ENCODE measurements around the gene KLHL34.

Gene KLHL34

DNA sequence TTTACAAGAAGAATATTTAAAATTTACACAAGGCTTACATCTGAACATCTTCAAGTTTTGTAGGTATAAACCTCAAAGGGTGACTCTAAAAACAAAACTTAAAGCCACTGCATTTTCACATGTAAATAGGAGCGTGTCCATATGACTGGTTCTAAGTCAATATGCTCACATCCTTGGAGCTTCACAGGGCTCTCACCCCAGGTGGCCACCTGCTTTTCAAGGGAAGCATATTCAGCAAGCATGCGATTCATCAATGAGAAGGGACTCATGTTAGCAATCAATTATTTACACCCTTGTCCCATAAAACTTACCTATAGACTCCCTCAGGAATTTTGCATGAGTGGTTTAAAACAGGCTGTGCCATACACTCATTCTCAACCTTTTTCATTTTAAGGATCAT is 17.8 kb upstream of the KLHL34 start:
- no peak overlapping the region for H3K27ac ChIP-seq (replicated peaks)
- TF ChIP-seq SPI1 (IDR thresholded peaks at IDR 0.05; ENCODE audit: borderline replicate concordance, low read depth) (no peak), GABPA (IDR thresholded peaks at IDR 0.05; ENCODE audit: low read depth) (no peak), POLR2AphosphoS5 (IDR thresholded peaks at IDR 0.05; ENCODE audit: low read depth) (no peak)
- TF ChIP-seq, protein P1, sequence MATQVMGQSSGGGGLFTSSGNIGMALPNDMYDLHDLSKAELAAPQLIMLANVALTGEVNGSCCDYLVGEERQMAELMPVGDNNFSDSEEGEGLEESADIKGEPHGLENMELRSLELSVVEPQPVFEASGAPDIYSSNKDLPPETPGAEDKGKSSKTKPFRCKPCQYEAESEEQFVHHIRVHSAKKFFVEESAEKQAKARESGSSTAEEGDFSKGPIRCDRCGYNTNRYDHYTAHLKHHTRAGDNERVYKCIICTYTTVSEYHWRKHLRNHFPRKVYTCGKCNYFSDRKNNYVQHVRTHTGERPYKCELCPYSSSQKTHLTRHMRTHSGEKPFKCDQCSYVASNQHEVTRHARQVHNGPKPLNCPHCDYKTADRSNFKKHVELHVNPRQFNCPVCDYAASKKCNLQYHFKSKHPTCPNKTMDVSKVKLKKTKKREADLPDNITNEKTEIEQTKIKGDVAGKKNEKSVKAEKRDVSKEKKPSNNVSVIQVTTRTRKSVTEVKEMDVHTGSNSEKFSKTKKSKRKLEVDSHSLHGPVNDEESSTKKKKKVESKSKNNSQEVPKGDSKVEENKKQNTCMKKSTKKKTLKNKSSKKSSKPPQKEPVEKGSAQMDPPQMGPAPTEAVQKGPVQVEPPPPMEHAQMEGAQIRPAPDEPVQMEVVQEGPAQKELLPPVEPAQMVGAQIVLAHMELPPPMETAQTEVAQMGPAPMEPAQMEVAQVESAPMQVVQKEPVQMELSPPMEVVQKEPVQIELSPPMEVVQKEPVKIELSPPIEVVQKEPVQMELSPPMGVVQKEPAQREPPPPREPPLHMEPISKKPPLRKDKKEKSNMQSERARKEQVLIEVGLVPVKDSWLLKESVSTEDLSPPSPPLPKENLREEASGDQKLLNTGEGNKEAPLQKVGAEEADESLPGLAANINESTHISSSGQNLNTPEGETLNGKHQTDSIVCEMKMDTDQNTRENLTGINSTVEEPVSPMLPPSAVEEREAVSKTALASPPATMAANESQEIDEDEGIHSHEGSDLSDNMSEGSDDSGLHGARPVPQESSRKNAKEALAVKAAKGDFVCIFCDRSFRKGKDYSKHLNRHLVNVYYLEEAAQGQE (IDR thresholded peaks at IDR 0.05; ENCODE audit: insufficient replicate concordance, low read depth), result no peak
- TF ChIP-seq, protein P2, sequence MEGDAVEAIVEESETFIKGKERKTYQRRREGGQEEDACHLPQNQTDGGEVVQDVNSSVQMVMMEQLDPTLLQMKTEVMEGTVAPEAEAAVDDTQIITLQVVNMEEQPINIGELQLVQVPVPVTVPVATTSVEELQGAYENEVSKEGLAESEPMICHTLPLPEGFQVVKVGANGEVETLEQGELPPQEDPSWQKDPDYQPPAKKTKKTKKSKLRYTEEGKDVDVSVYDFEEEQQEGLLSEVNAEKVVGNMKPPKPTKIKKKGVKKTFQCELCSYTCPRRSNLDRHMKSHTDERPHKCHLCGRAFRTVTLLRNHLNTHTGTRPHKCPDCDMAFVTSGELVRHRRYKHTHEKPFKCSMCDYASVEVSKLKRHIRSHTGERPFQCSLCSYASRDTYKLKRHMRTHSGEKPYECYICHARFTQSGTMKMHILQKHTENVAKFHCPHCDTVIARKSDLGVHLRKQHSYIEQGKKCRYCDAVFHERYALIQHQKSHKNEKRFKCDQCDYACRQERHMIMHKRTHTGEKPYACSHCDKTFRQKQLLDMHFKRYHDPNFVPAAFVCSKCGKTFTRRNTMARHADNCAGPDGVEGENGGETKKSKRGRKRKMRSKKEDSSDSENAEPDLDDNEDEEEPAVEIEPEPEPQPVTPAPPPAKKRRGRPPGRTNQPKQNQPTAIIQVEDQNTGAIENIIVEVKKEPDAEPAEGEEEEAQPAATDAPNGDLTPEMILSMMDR (IDR thresholded peaks at IDR 0.05; ENCODE audit: insufficient read depth, low read length), result no peak
- DNase-seq (ENCODE audit: low read depth in 1 of 2, low spot score in 1 of 2), result no peak
- no peaks in the 10 kb centered on the region for H3K27me3 ChIP-seq (ENCODE audit: insufficient read depth, poor library complexity, severe bottlenecking)
- no peak overlapping the region for H3K4me3 ChIP-seq (replicated peaks; ENCODE audit: insufficient read depth, low read length)

DNA sequence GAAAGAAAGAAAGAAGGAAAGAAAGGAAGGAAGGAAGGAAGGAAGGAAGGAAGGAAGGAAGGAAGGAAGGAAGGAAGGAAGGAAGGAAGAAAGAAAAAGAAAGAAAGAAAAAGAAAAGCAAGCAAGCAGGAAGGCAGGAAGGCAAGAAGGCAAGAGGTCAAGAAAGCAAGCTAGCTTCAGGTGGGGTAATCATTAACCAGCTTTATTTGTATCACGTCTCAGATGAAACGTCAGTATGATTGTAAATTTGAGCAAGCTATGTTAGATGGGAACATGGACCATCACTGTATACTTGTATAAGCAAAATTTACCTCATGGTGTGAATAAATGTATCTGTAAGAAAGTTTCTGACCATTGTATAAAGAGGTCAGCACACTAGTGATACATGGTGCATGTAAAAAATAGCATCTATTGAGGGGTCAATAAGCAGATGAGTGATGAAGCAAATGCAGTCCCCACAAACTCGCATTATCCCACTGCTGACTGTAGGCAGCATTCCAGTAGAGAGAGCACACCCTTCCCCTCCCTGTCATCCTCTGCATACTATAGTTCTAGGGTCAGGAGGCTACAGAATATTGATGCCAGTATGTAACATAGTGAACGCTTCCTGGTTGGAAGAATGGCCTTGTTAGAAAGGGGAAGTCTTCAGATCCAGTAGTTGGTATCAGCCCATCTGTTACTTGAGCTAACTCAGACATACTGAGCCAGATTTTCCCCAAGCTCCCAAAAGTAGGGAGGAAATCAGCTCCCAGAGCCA is 16.5 kb upstream of the KLHL34 start:
- no peak overlapping the region for H3K27ac ChIP-seq (replicated peaks)
- H3K4me3 ChIP-seq (replicated peaks; ENCODE audit: insufficient read depth, low read length), result no peak overlapping the region
- DNase-seq (ENCODE audit: low read depth in 1 of 2, low spot score in 1 of 2), result no peak
- TF ChIP-seq GABPA (IDR thresholded peaks at IDR 0.05; ENCODE audit: low read depth) (no peak), SPI1 (IDR thresholded peaks at IDR 0.05; ENCODE audit: borderline replicate concordance, low read depth) (no peak), POLR2AphosphoS5 (IDR thresholded peaks at IDR 0.05; ENCODE audit: low read depth) (no peak)
- TF ChIP-seq, protein P2 (IDR thresholded peaks at IDR 0.05; ENCODE audit: insufficient read depth, low read length), result no peak
- TF ChIP-seq, protein P1 (IDR thresholded peaks at IDR 0.05; ENCODE audit: insufficient replicate concordance, low read depth), result no peak
- no peaks in the 10 kb centered on the region for H3K27me3 ChIP-seq (ENCODE audit: insufficient read depth, poor library complexity, severe bottlenecking)

DNA sequence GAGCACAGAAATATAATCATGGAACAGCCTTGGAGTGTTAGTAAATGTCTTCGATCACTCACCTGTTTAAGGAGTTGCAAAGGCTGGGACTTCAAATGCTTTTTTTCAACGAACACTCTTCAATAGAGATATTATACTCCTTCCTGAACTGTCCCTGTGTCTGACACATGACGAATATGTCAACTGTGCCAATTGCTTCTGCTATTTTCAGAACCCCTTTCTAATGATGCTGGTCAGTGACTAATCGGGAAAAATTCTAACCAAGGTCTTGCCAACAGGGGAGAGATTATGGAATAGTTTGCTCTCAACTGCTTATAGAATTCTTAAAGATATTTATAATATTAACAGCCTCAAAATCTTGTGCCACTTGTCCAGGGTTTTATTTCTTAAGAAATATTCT is 8.5 kb upstream of the KLHL34 start:
- TF ChIP-seq, protein P2 (IDR thresholded peaks at IDR 0.05; ENCODE audit: insufficient read depth, low read length), result no peak
- TF ChIP-seq POLR2AphosphoS5 (IDR thresholded peaks at IDR 0.05; ENCODE audit: low read depth) (no peak), SPI1 (IDR thresholded peaks at IDR 0.05; ENCODE audit: borderline replicate concordance, low read depth) (no peak), GABPA (IDR thresholded peaks at IDR 0.05; ENCODE audit: low read depth) (no peak)
- TF ChIP-seq, protein P1 (IDR thresholded peaks at IDR 0.05; ENCODE audit: insufficient replicate concordance, low read depth), result no peak
- no peak for DNase-seq (ENCODE audit: low read depth in 1 of 2, low spot score in 1 of 2)
- Histone ChIP-seq H3K27me3 (ENCODE audit: insufficient read depth, poor library complexity, severe bottlenecking) (no peaks in the 10 kb centered on the region), H3K4me3 (replicated peaks; ENCODE audit: insufficient read depth, low read length) (no peak overlapping the region), H3K27ac (replicated peaks) (no peak overlapping the region)

Data from HL-60 (cell line).